Mesenchymal stem cell (in vitro differentiated cells and primary cell): ENCODE data around the gene ACAA2.
"Not testable (repeated sequence)": the region's sequence is repeated elsewhere in the genome, so short reads cannot be mapped to it uniquely, and the experiment has no call there.

Experiments
- DNase-seq: peaks from one replicate; pipeline ENCODE4 v3.0.0-alpha.2; 2013
- H2AFZ ChIP-seq: one replicate; pipeline ENCODE4 v1.6.1; 2013; ENCODE audit warnings: low read depth, mild to moderate bottlenecking, control low read depth, inconsistent platforms, low read length, moderate library complexity
- H2AK5ac ChIP-seq: 2 replicates; pipeline ENCODE4 v1.6.1; 2013; ENCODE audit warnings: low read length, moderate library complexity, mild to moderate bottlenecking, inconsistent platforms; ENCODE audit not compliant: severe bottlenecking
- H2BK120ac ChIP-seq: one replicate; pipeline ENCODE4 v1.6.1; 2013; ENCODE audit warnings: low read depth, mild to moderate bottlenecking, inconsistent platforms, low read length, moderate library complexity
- H2BK12ac ChIP-seq, 2 experiments: one replicate each; pipeline ENCODE4 v1.6.1; 2013; ENCODE audit warnings: inconsistent platforms in 2 of 2, low read length in 2 of 2, mild to moderate bottlenecking in 2 of 2, moderate library complexity in 2 of 2, control low read depth in 1 of 2
- H2BK15ac ChIP-seq: one replicate; pipeline ENCODE4 v1.6.1; 2013; ENCODE audit warnings: mild to moderate bottlenecking, low read depth, inconsistent platforms; ENCODE audit not compliant: poor library complexity, severe bottlenecking
- H2BK5ac ChIP-seq: 2 replicates; pipeline ENCODE4 v1.6.1; 2013; ENCODE audit warnings: low read depth, mild to moderate bottlenecking, low read length, control low read depth, inconsistent platforms; ENCODE audit not compliant: poor library complexity, severe bottlenecking
- H3K14ac ChIP-seq, 2 experiments: one replicate each; pipeline ENCODE4 v1.6.1; 2013; ENCODE audit warnings: inconsistent platforms in 2 of 2, low read length in 2 of 2, control low read depth in 1 of 2, mild to moderate bottlenecking in 1 of 2, moderate library complexity in 1 of 2
- H3K18ac ChIP-seq, 2 experiments: one replicate each; pipeline ENCODE4 v1.6.1; 2013; ENCODE audit warnings: inconsistent platforms in 2 of 2, low read length in 2 of 2, control low read depth in 1 of 2, low read depth in 1 of 2, mild to moderate bottlenecking in 1 of 2
- H3K23ac ChIP-seq, 2 experiments: one replicate each; pipeline ENCODE4 v1.6.1; 2013; ENCODE audit warnings: inconsistent platforms in 2 of 2, low read length in 2 of 2, mild to moderate bottlenecking in 2 of 2, moderate library complexity in 2 of 2, control low read depth in 1 of 2
- H3K27ac ChIP-seq: 2 replicates; pipeline ENCODE4 v1.5.1; 2013; ENCODE audit warnings: mild to moderate bottlenecking, moderate library complexity, low read length, control low read depth, inconsistent platforms; ENCODE audit not compliant: poor library complexity, severe bottlenecking
- H3K27me3 ChIP-seq, 2 experiments: 2 replicates each; pipeline versions ENCODE4 v1.6.1 to v1.7.0; 2013; ENCODE audit warnings: low read length in 2 of 2, mild to moderate bottlenecking in 2 of 2, moderate library complexity in 2 of 2, control low read depth in 1 of 2, inconsistent platforms in 1 of 2; ENCODE audit not compliant: control insufficient read depth in 1 of 2, insufficient read depth in 1 of 2
- H3K36me3 ChIP-seq, 2 experiments: 2 replicates each; pipeline versions ENCODE4 v1.6.1 to v1.7.0; 2013; ENCODE audit warnings: low read length in 2 of 2, control low read depth in 1 of 2, inconsistent platforms in 1 of 2, low read depth in 1 of 2, mild to moderate bottlenecking in 1 of 2; ENCODE audit not compliant: insufficient read depth in 2 of 2, control insufficient read depth in 1 of 2
- H3K4ac ChIP-seq, 2 experiments: one replicate each; pipeline ENCODE4 v1.6.1; 2013; ENCODE audit warnings: inconsistent platforms in 2 of 2, low read length in 2 of 2, mild to moderate bottlenecking in 2 of 2, moderate library complexity in 2 of 2, control low read depth in 1 of 2, low read depth in 1 of 2
- H3K4me1 ChIP-seq: 2 replicates; pipeline ENCODE4 v1.6.1; 2013; ENCODE audit warnings: low read depth, low read length, control low read depth; ENCODE audit not compliant: control insufficient read depth, insufficient read depth
- H3K4me2 ChIP-seq: 2 replicates; pipeline ENCODE4 v1.6.1; 2013; ENCODE audit warnings: low read length, mild to moderate bottlenecking, inconsistent platforms; ENCODE audit not compliant: poor library complexity, severe bottlenecking
- H3K4me3 ChIP-seq, 2 experiments: 2 replicates each; pipeline versions ENCODE4 v1.5.1 to v1.7.0; 2013; ENCODE audit warnings: low read length in 2 of 2, mild to moderate bottlenecking in 2 of 2, control low read depth in 1 of 2, low read depth in 1 of 2; ENCODE audit not compliant: insufficient read depth in 1 of 2
- H3K79me1 ChIP-seq: replicated peaks from 2 replicates; pipeline ENCODE4 v1.6.1; 2013; ENCODE audit warnings: mild to moderate bottlenecking, control low read depth, low read length, inconsistent platforms; ENCODE audit not compliant: poor library complexity, severe bottlenecking
- H3K9ac ChIP-seq: 2 replicates; pipeline ENCODE4 v1.7.0; 2013; ENCODE audit warnings: mild to moderate bottlenecking, low read length, moderate library complexity
- H3K9me3 ChIP-seq: 2 replicates; pipeline ENCODE4 v1.7.0; 2013; ENCODE audit warnings: mild to moderate bottlenecking, low read length; ENCODE audit not compliant: control insufficient read depth
- H4K8ac ChIP-seq: one replicate; pipeline ENCODE4 v1.6.1; 2013; ENCODE audit warnings: inconsistent platforms, mild to moderate bottlenecking, low read length, moderate library complexity
- H4K91ac ChIP-seq: one replicate; pipeline ENCODE4 v1.6.1; 2013; ENCODE audit warnings: mild to moderate bottlenecking, low read length, inconsistent platforms
- WGBS: methylation state at CpG from one replicate; pipeline ENCODE4 v1.1.7; 2013; ENCODE audit warnings: mixed read lengths; 5-methylcytosine and 5-hydroxymethylcytosine counted together

Gene ACAA2

GRCh38 chr18:49795612-49796552 is 17.5 kb downstream of the ACAA2 start:
- WGBS, result 96% methylated on average over 2 of the region's 7 CpGs

GRCh38 chr18:49794743-49795142 is 18.6 kb downstream of the ACAA2 start:
- Histone ChIP-seq H3K27me3 (no peaks in the 10 kb centered on the region), H3K23ac (no peak overlapping the region), H3K14ac (no peak overlapping the region), H2AFZ (no peak overlapping the region), H2BK12ac (no peak overlapping the region), H3K9ac (no peak overlapping the region), H3K4me1 (peaks cover under 1% of the 10 kb centered on the region), H4K91ac (no peak overlapping the region), H3K4ac (no peak overlapping the region), H3K9me3 (no peaks in the 10 kb centered on the region), H2BK5ac (no peak overlapping the region), H3K18ac (no peak overlapping the region), H4K8ac (no peak overlapping the region), H2AK5ac (no peak overlapping the region), H3K4me3 (no peak overlapping the region), H3K27ac (no peak overlapping the region), H3K79me1 (no peaks in the 10 kb centered on the region), H2BK15ac (no peak overlapping the region), H3K4me2 (no peak overlapping the region), H3K36me3 (peaks cover 0 to 71% of the 10 kb centered on the region in 2 experiments), H2BK120ac (no peak overlapping the region)
- WGBS, result 100% methylated on average over 2 of the region's 3 CpGs
- DNase-seq, result no peak

More at GRCh38 chr18:49795612-49796552, 17.5 kb downstream of the ACAA2 start:
- Histone ChIP-seq H3K27ac (no peak overlapping the region), H3K79me1 (no peaks in the 10 kb centered on the region), H2BK12ac (no peak overlapping the region), H3K36me3 (peaks cover 0 to 61% of the 10 kb centered on the region in 2 experiments), H3K14ac (no peak overlapping the region), H4K8ac (no peak overlapping the region), H3K9me3 (no peaks in the 10 kb centered on the region), H2AK5ac (no peak overlapping the region), H3K27me3 (no peaks in the 10 kb centered on the region), H3K9ac (no peak overlapping the region), H3K18ac (no peak overlapping the region), H2BK120ac (no peak overlapping the region), H2BK15ac (no peak overlapping the region), H2BK5ac (no peak overlapping the region), H3K4me1 (no peaks in the 10 kb centered on the region), H3K23ac (no peak overlapping the region), H3K4me3 (no peak overlapping the region), H2AFZ (no peak overlapping the region), H4K91ac (no peak overlapping the region), H3K4me2 (no peak overlapping the region), H3K4ac (no peak overlapping the region)
- peak; percentile 7 for DNase-seq

- not testable (repeated sequence) for H4K91ac ChIP-seq, H3K23ac ChIP-seq, H2BK12ac ChIP-seq, H3K4me2 ChIP-seq, H3K4ac ChIP-seq, H3K27me3 ChIP-seq, H3K18ac ChIP-seq, H3K79me1 ChIP-seq, H2BK15ac ChIP-seq, H3K4me1 ChIP-seq, H3K4me3 ChIP-seq, H3K27ac ChIP-seq, H3K9ac ChIP-seq, H2BK5ac ChIP-seq, H2AFZ ChIP-seq, DNase-seq, H4K8ac ChIP-seq, H2BK120ac ChIP-seq, H3K9me3 ChIP-seq, H3K14ac ChIP-seq, H2AK5ac ChIP-seq
- WGBS, result 92% methylated on average over 4 of the region's 8 CpGs
- peaks cover 0 to 85% of the 10 kb centered on the region in 2 experiments for H3K36me3 ChIP-seq
Observed at GRCh38 chr18:49789560-49790134, 23.7 kb downstream of the ACAA2 start.

- no peaks in the 10 kb centered on the region for H3K9me3 ChIP-seq
- H3K9ac ChIP-seq, result peak overlapping the region; percentile 66
- H3K14ac ChIP-seq, result no peak overlapping the region
- DNase-seq, result peak; percentile 57
- H3K27me3 ChIP-seq, result no peaks in the 10 kb centered on the region
- H3K79me1 ChIP-seq, result no peaks in the 10 kb centered on the region
- peaks cover 5% of the 10 kb centered on the region for H3K4me1 ChIP-seq
- H3K4ac ChIP-seq, result no peak overlapping the region
- no peak overlapping the region for H4K91ac ChIP-seq
- H2BK5ac ChIP-seq, result no peak overlapping the region
- no peak overlapping the region for H3K18ac ChIP-seq
- no peak overlapping the region for H2BK12ac ChIP-seq
- no peak overlapping the region for H2BK15ac ChIP-seq
- H3K4me2 ChIP-seq, result no peak overlapping the region
- no peak overlapping the region for H2BK120ac ChIP-seq
- no peak overlapping the region for H4K8ac ChIP-seq
- H2AFZ ChIP-seq, result no peak overlapping the region
- no peak overlapping the region for H3K23ac ChIP-seq
- H3K4me3 ChIP-seq, result peak overlapping the region in 1 of 2 experiments; percentile 48
- H3K36me3 ChIP-seq, result peaks cover 0 to 80% of the 10 kb centered on the region in 2 experiments
- 83% methylated on average over 3 of the region's 5 CpGs for WGBS
- H2AK5ac ChIP-seq, result no peak overlapping the region
- peak overlapping the region; percentile 22 for H3K27ac ChIP-seq
Observed at GRCh38 chr18:49788327-49788898, 24.9 kb downstream of the ACAA2 start.
